Peyer's patch (tissue), 4 donors: ENCODE results near the gene VAV2.

ENCODE experiments used
- POLR2A ChIP-seq, 2 donors: fragments of 450-650 bp; IDR thresholded peaks; one replicate each; pipeline ENCODE4 v1.5.1; 2017; ENCODE audit warnings: antibody characterized with exemption in 2 of 2, mild to moderate bottlenecking in 2 of 2, moderate library complexity in 2 of 2
- TF ChIP-seq, protein P1 (sequence below), 6 experiments: fragments of 450-650 bp in 4 of 6; fragments of 200-600 bp in 2 of 6; sonication (generic) in 1 of 6; IDR thresholded peaks; one replicate each; pipeline ENCODE4 v1.5.1; 2017 to 2019; ENCODE audit warnings: antibody characterized with exemption in 6 of 6, mild to moderate bottlenecking in 3 of 6, moderate library complexity in 1 of 6

DNA sequence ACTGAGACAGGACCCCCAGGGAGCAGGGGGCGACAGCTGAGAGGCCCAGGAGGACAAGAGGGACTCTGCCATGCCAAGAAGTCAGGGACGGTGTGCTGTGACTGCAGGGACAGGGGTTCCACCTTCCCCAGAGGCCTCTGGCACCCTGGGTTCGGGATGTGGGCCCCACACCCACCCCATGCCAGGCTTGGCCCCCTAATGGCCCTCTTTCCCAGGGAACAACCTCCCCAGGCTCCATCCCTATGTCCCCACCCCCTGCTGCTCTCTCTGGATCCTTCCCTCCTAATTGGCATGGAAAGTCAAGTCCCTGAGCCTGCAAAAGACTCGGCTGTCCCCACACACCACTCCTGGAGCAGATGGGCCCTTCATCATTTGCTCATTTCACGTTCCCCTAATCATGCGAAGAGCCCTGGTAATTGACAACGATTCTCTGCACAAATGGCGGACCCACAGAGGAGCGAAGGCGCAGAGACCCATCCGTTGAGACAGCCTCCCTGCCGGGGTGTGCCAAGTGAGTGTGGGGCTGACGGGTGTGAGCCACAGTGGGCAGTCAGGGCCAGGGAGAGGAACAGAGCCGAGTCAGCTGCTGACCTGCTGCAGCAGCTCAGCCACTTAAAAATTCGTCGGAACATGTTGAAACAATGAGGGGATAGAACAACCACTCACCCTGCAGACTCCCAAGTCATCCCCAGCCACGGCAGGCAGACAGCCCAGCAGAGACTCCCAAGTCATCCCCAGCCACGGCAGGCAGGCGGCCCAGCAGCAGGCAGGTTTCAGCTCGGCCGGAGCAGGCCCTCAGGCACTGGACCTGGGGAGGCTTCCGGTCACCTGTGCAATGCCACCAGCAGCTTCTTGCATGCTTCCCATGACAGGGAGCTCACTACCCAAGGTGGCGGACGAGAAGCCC lies 109.0 kb downstream of the VAV2 start:
- no peak for TF ChIP-seq POLR2A (IDR thresholded peaks at IDR 0.05)
- TF ChIP-seq, protein P1, sequence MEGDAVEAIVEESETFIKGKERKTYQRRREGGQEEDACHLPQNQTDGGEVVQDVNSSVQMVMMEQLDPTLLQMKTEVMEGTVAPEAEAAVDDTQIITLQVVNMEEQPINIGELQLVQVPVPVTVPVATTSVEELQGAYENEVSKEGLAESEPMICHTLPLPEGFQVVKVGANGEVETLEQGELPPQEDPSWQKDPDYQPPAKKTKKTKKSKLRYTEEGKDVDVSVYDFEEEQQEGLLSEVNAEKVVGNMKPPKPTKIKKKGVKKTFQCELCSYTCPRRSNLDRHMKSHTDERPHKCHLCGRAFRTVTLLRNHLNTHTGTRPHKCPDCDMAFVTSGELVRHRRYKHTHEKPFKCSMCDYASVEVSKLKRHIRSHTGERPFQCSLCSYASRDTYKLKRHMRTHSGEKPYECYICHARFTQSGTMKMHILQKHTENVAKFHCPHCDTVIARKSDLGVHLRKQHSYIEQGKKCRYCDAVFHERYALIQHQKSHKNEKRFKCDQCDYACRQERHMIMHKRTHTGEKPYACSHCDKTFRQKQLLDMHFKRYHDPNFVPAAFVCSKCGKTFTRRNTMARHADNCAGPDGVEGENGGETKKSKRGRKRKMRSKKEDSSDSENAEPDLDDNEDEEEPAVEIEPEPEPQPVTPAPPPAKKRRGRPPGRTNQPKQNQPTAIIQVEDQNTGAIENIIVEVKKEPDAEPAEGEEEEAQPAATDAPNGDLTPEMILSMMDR (IDR thresholded peaks at IDR 0.05), result no peak
